CD8-positive, alpha-beta memory T cell (primary cell): ENCODE measurements around the gene RUSF1. TPM values are rescaled to one million over a fixed set of nuclear protein-coding genes. Genes with fewer than 3 reads are reported as not detected.
"Not testable (repeated sequence)": the region's sequence is repeated elsewhere in the genome, so short reads cannot be mapped to it uniquely, and the experiment has no call there.

Experiments used
- CTCF ChIA-PET: fragments of 350-600 bp; sonication (Branson Sonifier 250); formaldehyde crosslinking; loops from one replicate; lab custom pipeline; 2021; ENCODE audit warnings: antibody characterized with exemption; lab: Charles Lee
- POLR2A ChIA-PET: fragments of 350-600 bp; sonication (Branson Sonifier 250); formaldehyde crosslinking; loops from one replicate; lab custom pipeline; 2021; ENCODE audit warnings: antibody characterized with exemption; lab: Charles Lee
- DNase-seq, 5 donors: peaks; one replicate each; pipeline versions ENCODE4 v3.0.0 to v3.0.0-alpha.2; 2020 to 2022; ENCODE audit warnings: mixed read lengths in 1 of 5
- H3K27ac ChIP-seq: one replicate; pipeline ENCODE4 v1.7.0; 2013; ENCODE audit warnings: low read depth, mild to moderate bottlenecking, low read length, moderate library complexity
- H3K27me3 ChIP-seq: 2 replicates; pipeline ENCODE4 v1.7.0; 2013; ENCODE audit warnings: low read length, mild to moderate bottlenecking; ENCODE audit not compliant: insufficient read depth, poor library complexity, severe bottlenecking
- H3K36me3 ChIP-seq: 2 replicates; pipeline ENCODE4 v1.7.0; 2013; ENCODE audit warnings: mild to moderate bottlenecking, low read length, moderate library complexity; ENCODE audit not compliant: insufficient read depth
- H3K4me1 ChIP-seq: 2 replicates; pipeline ENCODE4 v1.7.0; 2013; ENCODE audit warnings: mild to moderate bottlenecking, low read length, moderate library complexity; ENCODE audit not compliant: insufficient read depth
- H3K4me3 ChIP-seq: 2 replicates; pipeline ENCODE4 v1.7.0; 2013; ENCODE audit warnings: mild to moderate bottlenecking, low read length
- H3K9me3 ChIP-seq: 2 replicates; pipeline ENCODE4 v1.7.0; 2013; ENCODE audit warnings: mild to moderate bottlenecking, low read length
- H3K27ac Mint-ChIP-seq, 8 donors: one replicate each; pipeline ENCODE4 v1.8.0; 2020 to 2021; ENCODE audit warnings: mixed read lengths in 8 of 8, mild to moderate bottlenecking in 6 of 8, inconsistent platforms in 3 of 8, moderate library complexity in 3 of 8
- H3K27me3 Mint-ChIP-seq, 2 donors: one replicate each; pipeline ENCODE4 v1.8.0; 2020 to 2021; ENCODE audit warnings: mixed read lengths in 2 of 2, mild to moderate bottlenecking in 1 of 2, moderate library complexity in 1 of 2
- H3K36me3 Mint-ChIP-seq, 3 donors: one replicate each; pipeline ENCODE4 v1.8.0; 2020 to 2021; ENCODE audit warnings: mixed read lengths in 3 of 3, inconsistent platforms in 1 of 3, mild to moderate bottlenecking in 1 of 3
- H3K4me1 Mint-ChIP-seq, 3 donors: one replicate each; pipeline ENCODE4 v1.8.0; 2020 to 2021; ENCODE audit warnings: mixed read lengths in 3 of 3, inconsistent platforms in 1 of 3, mild to moderate bottlenecking in 1 of 3
- H3K4me3 Mint-ChIP-seq, 7 donors: one replicate each; pipeline ENCODE4 v1.8.0; 2020 to 2021; ENCODE audit warnings: mixed read lengths in 7 of 7, mild to moderate bottlenecking in 6 of 7, moderate library complexity in 4 of 7, inconsistent platforms in 2 of 7
- H3K9me3 Mint-ChIP-seq, 5 donors: one replicate each; pipeline ENCODE4 v1.8.0; 2020 to 2022; ENCODE audit warnings: mixed read lengths in 5 of 5, mild to moderate bottlenecking in 3 of 5, moderate library complexity in 2 of 5, inconsistent platforms in 1 of 5
- polyA plus RNA-seq: library from polyadenylated mRNA; unstranded; fragments of 300-500 nt; fragmentation: Illumina TruSeq; gene quantifications from one replicate; pipeline ENCODE4 v1.2.3, GENCODE V29; 2021
- total RNA-seq, 2 experiments: library from RNA; stranded (reverse); gene quantifications; one replicate each; pipeline ENCODE4 v1.2.3, GENCODE V29; 2021

Gene RUSF1
- total and polyA plus RNA-seq, 3 experiments from 2014 or later, result 22.2 to 46.1 (median 44.4) TPM

DNA sequence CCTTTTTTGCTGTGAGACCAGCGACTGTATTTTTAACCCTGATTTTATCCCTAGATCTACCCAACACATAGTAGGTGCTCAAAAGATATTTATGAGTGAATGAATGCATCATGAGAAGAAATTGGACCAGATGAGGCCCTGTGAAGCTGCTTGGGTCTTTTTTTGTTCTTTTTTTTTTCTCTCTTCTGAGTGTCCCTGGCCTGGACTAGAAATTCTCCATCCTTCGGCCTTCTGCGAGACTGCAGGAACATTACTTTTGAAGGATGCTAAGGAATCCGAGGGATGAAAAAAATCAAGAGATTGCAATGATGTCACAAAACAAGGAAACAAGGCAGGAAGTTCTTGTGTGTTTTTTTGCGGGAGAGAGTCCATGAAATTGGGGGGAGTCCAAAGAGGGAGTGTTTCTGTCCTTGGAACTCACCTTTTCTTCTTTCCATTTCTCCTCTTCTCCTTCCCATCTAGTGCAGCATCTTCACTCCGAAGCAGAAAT is 560 bp upstream of the RUSF1 start:
- H3K9me3 ChIP-seq, result no peaks in the 10 kb centered on the region
- Mint-ChIP-seq H3K36me3 (peaks cover 0 to 30% (median 4%) of the 10 kb centered on the region in 3 donors), H3K27ac (peak overlapping the region; percentile 94 to 99 (median 96)), H3K9me3 (no peaks in the 10 kb centered on the region), H3K27me3 (no peaks in the 10 kb centered on the region), H3K4me1 (peaks cover 35 to 61% (median 50%) of the 10 kb centered on the region in 3 donors), H3K4me3 (peak overlapping the region; percentile 88 to 97 (median 93))
- H3K27ac ChIP-seq, result peak overlapping the region; percentile 91
- H3K4me1 ChIP-seq, result peaks cover 30% of the 10 kb centered on the region
- ChIA-PET CTCF (interaction anchor here (0.9 to 1.6 kb wide), 3 partner anchors 10 to 48 kb away, joined by 4 to 6 read pairs (median 4); no protein-coding TSS in a partner anchor), POLR2A (interaction anchor here (0.7 to 2.2 kb wide), 8 partner anchors 13 to 365 kb away, joined by 3 to 15 read pairs (median 5); partner anchors contain the start of genes ARMC5 and ZNF267)
- H3K27me3 ChIP-seq, result no peaks in the 10 kb centered on the region
- DNase-seq, result no peak
- peak overlapping the region; percentile 61 for H3K4me3 ChIP-seq
- no peaks in the 10 kb centered on the region for H3K36me3 ChIP-seq

DNA sequence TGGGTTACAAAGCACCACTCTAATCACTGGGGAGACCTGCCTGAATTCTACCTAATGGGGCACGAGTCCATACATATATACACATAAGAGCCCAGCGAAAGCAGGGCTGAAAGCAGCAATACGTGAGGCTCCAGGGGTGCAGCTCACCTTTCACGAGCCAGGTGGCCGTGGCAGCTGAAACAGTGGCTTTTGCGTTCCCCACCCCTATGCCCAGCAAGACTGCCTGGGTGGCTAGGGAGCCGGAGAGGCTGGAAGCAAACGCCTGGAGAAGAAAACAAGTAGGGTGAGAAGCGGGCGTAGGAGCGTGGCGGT is 618 bp downstream of the RUSF1 start:
- Mint-ChIP-seq H3K27me3 (no peaks in the 10 kb centered on the region), H3K4me3 (peak overlapping the region; percentile 88 to 97 (median 93)), H3K9me3 (no peaks in the 10 kb centered on the region), H3K36me3 (peaks cover 0 to 30% (median 4%) of the 10 kb centered on the region in 3 donors), H3K27ac (peak overlapping the region; percentile 94 to 99 (median 96)), H3K4me1 (peaks cover 35 to 67% (median 54%) of the 10 kb centered on the region in 3 donors)
- Histone ChIP-seq H3K4me1 (peaks cover 30% of the 10 kb centered on the region), H3K27me3 (no peaks in the 10 kb centered on the region), H3K9me3 (no peaks in the 10 kb centered on the region), H3K27ac (peak overlapping the region; percentile 91), H3K4me3 (peak overlapping the region; percentile 61), H3K36me3 (no peaks in the 10 kb centered on the region)
- CTCF ChIA-PET, result interaction anchor here (1.2 to 1.6 kb wide), 4 partner anchors 31 to 362 kb away, joined by 3 to 6 read pairs (median 4); no protein-coding TSS in a partner anchor
- DNase-seq, result no peak
- POLR2A ChIA-PET, result interaction anchor here (1.2 to 2.2 kb wide), 5 partner anchors 20 to 366 kb away, joined by 4 to 15 read pairs (median 5); partner anchors contain the start of genes ARMC5 and ZNF267

DNA sequence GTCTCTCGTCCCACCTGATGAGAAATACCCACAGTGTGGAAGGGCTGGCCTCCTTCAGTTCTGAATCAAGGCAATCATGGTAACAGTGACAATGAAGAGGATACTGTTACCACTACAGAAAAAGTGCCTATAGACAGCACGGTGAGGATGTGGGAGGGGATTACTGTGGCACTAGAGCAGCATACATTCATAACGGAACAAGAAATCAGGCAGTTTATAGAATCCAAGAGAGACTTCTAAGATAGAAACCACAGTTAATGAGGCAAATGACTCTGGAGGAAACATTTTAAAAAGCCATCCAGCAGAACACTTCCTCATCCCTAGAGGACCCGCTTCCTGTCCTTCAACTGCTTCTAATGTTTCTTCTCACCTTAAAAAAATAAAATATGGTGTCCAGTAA is 2.7 kb downstream of the RUSF1 start:
- ChIA-PET POLR2A (no interaction called here), CTCF (no interaction called here)
- no peaks in the 10 kb centered on the region for H3K9me3 Mint-ChIP-seq
- no peak for DNase-seq
- Histone ChIP-seq H3K27ac (no peak overlapping the region), H3K9me3 (no peaks in the 10 kb centered on the region), H3K4me3 (no peak overlapping the region), H3K4me1 (peaks cover 30% of the 10 kb centered on the region), H3K27me3 (no peaks in the 10 kb centered on the region), H3K36me3 (peaks cover under 1% of the 10 kb centered on the region)
- peaks cover 0 to 32% (median 4%) of the 10 kb centered on the region in 3 donors for H3K36me3 Mint-ChIP-seq
- peaks cover 0 to 2% of the 10 kb centered on the region in 2 donors for H3K27me3 Mint-ChIP-seq
- peaks cover 35 to 62% (median 52%) of the 10 kb centered on the region in 3 donors for H3K4me1 Mint-ChIP-seq
- H3K27ac Mint-ChIP-seq, result peak overlapping the region in 7 of 8 donors; percentile 4 to 96 (median 58)
- peak overlapping the region in 1 of 7 donors; percentile 96 for H3K4me3 Mint-ChIP-seq

DNA sequence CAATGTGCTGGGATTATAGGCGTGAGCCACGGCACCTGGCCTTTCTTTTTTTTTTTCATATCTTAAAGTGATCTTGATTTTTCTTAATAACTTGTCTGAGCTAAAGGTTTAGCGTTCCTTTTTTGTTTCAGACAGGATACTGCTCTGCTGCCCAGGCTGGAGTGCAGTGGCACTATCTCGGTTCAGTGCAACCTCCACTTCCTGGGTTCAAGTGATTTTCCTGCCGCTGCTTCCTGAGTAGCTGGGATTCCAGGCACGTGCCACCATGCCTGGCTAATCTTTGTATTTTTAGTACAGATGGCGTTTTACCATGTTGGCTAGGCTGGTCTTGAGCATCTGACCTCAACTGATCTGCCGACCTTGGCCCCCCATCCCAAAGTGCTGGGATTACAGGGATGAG is 4.0 kb downstream of the RUSF1 start:
- peaks cover 28 to 51% (median 41%) of the 10 kb centered on the region in 3 donors for H3K4me1 Mint-ChIP-seq
- H3K4me3 Mint-ChIP-seq, result no peak overlapping the region
- peak overlapping the region in 2 of 8 donors; percentile 42 to 65 for H3K27ac Mint-ChIP-seq
- no peaks in the 10 kb centered on the region for H3K9me3 Mint-ChIP-seq
- CTCF ChIA-PET, result no interaction called here
- POLR2A ChIA-PET, result no interaction called here
- Histone ChIP-seq H3K4me1 (peaks cover 21% of the 10 kb centered on the region), H3K4me3 (no peak overlapping the region), H3K27me3 (no peaks in the 10 kb centered on the region), H3K36me3 (peaks cover 9% of the 10 kb centered on the region), H3K9me3 (no peaks in the 10 kb centered on the region), H3K27ac (no peak overlapping the region)
- H3K36me3 Mint-ChIP-seq, result peaks cover 0 to 43% (median 4%) of the 10 kb centered on the region in 3 donors
- H3K27me3 Mint-ChIP-seq, result peaks cover 0 to 2% of the 10 kb centered on the region in 2 donors
- no peak for DNase-seq

DNA sequence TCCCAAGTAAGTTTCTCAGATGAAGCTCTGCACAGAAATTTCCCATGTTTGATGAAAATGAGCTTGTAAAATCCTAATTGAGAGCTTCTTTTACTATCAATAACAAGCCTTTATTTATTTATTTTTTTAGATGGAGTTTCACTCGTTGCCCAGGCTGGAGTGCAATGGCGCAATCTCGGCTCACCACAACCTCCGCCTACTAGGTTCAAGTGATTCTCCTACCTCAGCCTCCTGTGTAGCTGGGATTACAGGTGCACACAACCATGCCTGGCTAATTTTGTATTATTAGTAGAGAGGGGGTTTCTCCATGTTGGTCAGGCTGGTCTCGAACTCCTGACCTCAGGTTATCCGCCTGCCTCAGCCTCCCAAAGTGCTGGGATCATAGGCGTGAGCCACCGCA is 4.6 kb downstream of the RUSF1 start:
- H3K4me3 Mint-ChIP-seq, H3K4me3 ChIP-seq, H3K27me3 ChIP-seq, H3K9me3 ChIP-seq, POLR2A ChIA-PET, H3K27me3 Mint-ChIP-seq, H3K9me3 Mint-ChIP-seq, H3K27ac ChIP-seq: not testable (repeated sequence)
- Mint-ChIP-seq H3K4me1 (peaks cover 24 to 45% (median 35%) of the 10 kb centered on the region in 3 donors), H3K36me3 (peaks cover 2 to 46% (median 4%) of the 10 kb centered on the region in 3 donors), H3K27ac (peak overlapping the region in 2 of 8 donors; percentile 50 to 51)
- DNase-seq, result peak in 1 of 5 donors; percentile 19
- Histone ChIP-seq H3K36me3 (peaks cover 15% of the 10 kb centered on the region), H3K4me1 (peaks cover 16% of the 10 kb centered on the region)
- CTCF ChIA-PET, result interaction anchor here (0.9 kb wide), 1 partner anchor 16 kb away, joined by 3 read pairs; no protein-coding TSS in a partner anchor

DNA sequence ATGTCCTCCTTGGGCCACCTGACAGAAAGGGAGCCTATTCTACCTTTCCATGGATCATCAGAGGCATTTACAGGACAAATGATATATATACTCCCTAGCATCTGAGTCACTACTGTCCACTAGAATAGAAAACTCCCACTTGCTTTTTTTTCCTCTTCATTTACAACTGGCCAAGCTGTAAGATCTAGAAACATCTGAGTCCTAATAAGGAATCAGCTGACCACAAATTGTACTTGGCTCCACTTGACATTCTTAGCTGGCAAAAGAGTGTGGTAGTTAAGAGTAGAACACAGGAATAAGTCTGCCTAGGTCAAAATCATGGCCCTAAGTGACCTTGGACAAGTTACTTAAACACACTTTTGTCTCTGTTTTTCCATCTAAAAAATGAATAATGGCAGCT is 5.2 kb downstream of the RUSF1 start:
- peaks cover 3 to 47% (median 4%) of the 10 kb centered on the region in 3 donors for H3K36me3 Mint-ChIP-seq
- ChIA-PET CTCF (interaction anchor here (0.9 kb wide), 1 partner anchor 16 kb away, joined by 3 read pairs; no protein-coding TSS in a partner anchor), POLR2A (no interaction called here)

DNA sequence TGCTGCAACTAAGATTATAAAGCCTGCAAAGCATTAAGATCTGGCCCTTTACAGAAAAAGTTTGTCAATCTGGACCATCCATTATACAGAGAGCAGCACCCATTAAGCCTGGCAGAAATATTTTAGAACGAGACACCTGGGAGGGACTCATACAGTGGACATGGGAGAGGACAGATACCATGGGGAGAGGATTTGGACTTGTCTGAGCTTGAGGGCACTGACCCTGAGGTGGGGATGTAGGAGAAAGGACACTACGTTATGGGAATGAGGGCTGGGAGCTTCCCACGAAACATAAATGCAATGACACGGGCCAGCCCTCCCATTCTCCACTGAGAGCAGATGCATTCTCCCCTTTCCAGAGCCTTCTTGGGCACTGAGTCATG is 6.2 kb downstream of the RUSF1 start:
- peaks cover 20% of the 10 kb centered on the region for H3K36me3 ChIP-seq
- Mint-ChIP-seq H3K4me1 (peaks cover 13 to 32% (median 24%) of the 10 kb centered on the region in 3 donors), H3K4me3 (peak overlapping the region in 1 of 7 donors; percentile 25), H3K9me3 (no peaks in the 10 kb centered on the region), H3K36me3 (peaks cover 3 to 51% (median 4%) of the 10 kb centered on the region in 3 donors), H3K27ac (peak overlapping the region in 3 of 8 donors; percentile 19 to 57 (median 24)), H3K27me3 (peaks cover 0 to 2% of the 10 kb centered on the region in 2 donors)
- no peak overlapping the region for H3K27ac ChIP-seq
- peaks cover 9% of the 10 kb centered on the region for H3K4me1 ChIP-seq
- peak in 1 of 5 donors; percentile 14 for DNase-seq
- POLR2A ChIA-PET, result no interaction called here
- H3K4me3 ChIP-seq, result no peak overlapping the region
- H3K9me3 ChIP-seq, result no peaks in the 10 kb centered on the region
- CTCF ChIA-PET, result no interaction called here
- no peaks in the 10 kb centered on the region for H3K27me3 ChIP-seq

More for the DNA sequence above, 5.2 kb downstream of the RUSF1 start:
- H3K4me1 ChIP-seq, result peaks cover 16% of the 10 kb centered on the region
- H3K9me3 ChIP-seq, result no peaks in the 10 kb centered on the region
- H3K27me3 Mint-ChIP-seq, result peaks cover 0 to 2% of the 10 kb centered on the region in 2 donors
- peaks cover 21 to 40% (median 32%) of the 10 kb centered on the region in 3 donors for H3K4me1 Mint-ChIP-seq
- H3K27me3 ChIP-seq, result no peaks in the 10 kb centered on the region
- H3K36me3 ChIP-seq, result peaks cover 20% of the 10 kb centered on the region
- H3K27ac Mint-ChIP-seq, result peak overlapping the region in 2 of 8 donors; percentile 10 to 26
- H3K4me3 ChIP-seq, result no peak overlapping the region
- no peak overlapping the region for H3K27ac ChIP-seq
- no peak for DNase-seq
- H3K9me3 Mint-ChIP-seq, result no peaks in the 10 kb centered on the region
- H3K4me3 Mint-ChIP-seq, result no peak overlapping the region
